GM12874 (cell line): ENCODE results near the gene EGFL8.

ENCODE experiments used
- TF ChIP-seq, protein P1 (sequence below): IDR thresholded peaks from 2 replicates; pipeline ENCODE4 v1.5.1; 2011; ENCODE audit warnings: low read depth, mild to moderate bottlenecking, control low read depth, low read length, moderate library complexity; ENCODE audit not compliant: insufficient read depth

The EGFL8 gene

DNA sequence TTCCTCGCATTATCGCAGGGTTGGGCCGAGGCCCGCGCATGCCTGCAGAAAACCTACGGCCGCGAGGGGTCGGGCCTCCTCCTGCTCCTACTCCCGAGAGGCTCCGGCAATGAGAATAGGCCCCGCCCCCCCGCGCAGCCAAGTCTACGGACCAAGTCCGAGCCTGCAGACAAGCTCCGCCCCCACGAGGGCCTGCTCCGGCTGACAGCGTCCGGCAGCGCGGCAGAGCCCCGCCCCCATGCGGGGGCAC lies 31.2 kb downstream of the EGFL8 start:
- TF ChIP-seq, protein P1, sequence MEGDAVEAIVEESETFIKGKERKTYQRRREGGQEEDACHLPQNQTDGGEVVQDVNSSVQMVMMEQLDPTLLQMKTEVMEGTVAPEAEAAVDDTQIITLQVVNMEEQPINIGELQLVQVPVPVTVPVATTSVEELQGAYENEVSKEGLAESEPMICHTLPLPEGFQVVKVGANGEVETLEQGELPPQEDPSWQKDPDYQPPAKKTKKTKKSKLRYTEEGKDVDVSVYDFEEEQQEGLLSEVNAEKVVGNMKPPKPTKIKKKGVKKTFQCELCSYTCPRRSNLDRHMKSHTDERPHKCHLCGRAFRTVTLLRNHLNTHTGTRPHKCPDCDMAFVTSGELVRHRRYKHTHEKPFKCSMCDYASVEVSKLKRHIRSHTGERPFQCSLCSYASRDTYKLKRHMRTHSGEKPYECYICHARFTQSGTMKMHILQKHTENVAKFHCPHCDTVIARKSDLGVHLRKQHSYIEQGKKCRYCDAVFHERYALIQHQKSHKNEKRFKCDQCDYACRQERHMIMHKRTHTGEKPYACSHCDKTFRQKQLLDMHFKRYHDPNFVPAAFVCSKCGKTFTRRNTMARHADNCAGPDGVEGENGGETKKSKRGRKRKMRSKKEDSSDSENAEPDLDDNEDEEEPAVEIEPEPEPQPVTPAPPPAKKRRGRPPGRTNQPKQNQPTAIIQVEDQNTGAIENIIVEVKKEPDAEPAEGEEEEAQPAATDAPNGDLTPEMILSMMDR: 0 out of 2 replicates have a peak, but pooled peaks have one; percentile 19

DNA sequence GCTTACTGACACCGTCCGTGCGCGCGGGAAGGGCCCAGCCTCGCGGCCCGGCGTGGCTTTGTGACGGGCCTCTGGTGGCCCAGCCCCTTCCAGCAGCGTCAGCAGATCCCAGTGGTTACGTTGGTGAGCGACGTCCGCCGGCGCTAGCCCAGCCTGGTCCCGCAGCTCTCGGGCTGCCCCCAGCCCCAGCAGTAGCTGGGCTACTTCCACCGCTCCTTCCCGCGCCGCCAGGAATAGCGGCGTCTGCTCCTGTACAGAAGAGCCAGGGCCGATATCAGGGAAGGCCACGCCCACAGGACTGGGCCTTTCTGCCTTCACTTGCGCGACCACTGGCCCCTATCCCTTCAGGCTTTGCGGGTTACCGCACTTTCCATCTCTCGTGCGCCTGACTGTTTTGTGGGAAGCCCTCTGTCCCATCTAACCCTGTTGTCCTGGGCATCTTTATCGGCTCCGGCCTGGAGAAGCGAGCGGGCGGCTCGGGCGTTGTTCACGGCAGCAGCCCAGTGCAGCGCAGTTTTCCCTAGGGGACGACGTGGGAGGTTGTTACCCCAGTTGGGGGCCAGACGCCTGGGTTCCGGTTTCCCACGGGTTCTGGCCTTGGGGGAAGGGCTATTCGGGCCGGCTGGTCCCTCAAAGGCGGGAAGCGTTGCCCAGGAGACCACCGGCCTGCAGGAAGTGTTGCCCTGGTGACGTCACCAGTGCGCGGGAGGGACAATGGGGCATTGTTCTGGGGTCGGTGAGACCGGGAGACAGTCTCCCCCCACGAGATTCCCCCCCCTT lies 31.7 kb downstream of the EGFL8 start:
- TF ChIP-seq, protein P1: no peak

DNA sequence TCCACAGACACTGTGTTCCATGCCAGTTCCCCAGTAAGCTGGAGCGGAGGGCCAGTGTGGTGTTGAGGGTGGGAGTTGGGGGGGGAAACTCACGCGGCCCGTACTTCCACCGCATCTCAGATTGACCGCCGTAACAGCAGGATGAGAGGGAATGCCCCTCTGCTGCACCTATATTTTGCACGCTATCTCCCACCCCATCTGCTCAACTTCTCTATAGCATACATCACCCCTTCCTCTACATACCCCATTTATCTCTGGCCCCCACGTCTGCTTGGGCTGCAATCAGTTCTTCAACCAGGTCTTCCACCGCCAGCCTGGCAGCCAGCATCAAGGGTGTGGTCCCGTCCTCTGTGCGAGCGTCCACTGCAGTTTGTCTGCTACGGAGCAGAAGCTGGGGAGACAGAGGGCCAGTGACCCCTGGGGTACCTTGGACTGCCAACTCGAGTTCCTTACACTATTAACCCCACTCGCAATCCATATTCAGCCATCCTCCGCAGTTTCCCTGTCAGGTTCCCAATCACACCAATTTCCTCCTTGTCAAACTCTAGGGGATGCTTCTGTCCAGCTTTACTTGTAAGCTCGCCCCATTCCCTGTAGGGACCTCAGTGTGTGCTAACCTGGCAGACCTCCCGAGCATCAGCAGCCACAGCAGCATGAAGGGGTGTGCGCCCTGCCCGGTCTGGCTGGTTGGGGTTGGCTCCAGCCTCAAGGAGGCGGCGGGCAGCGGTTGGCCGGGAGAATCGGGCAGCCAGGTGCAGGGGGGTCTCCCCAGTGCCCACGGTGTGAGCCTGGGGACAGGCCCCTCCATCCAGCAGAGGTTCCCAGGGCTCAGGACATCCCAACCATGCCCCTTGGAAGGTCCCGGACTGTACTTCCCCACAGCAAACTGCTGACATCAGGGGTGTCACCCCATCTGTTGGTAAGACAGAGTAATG lies 32.6 kb downstream of the EGFL8 start:
- TF ChIP-seq, protein P1: no peak

DNA sequence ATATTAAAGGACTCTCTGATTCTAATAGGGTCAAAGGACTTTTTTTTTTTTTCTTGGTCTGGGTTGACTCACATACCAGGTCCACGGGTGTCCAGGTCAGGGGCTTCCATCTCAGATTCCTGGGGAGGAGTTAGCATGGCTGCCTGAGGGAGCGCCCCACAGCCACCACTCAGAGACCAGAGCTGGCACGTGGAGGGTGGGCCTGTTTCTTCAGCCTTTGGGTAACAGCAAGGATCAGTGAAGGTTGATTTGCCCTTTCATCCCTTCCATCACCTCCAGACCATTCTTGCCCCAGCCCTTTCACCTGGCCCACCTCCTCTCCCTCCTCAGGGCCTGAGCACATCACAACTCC lies 33.9 kb downstream of the EGFL8 start:
- TF ChIP-seq, protein P1: no peak

DNA sequence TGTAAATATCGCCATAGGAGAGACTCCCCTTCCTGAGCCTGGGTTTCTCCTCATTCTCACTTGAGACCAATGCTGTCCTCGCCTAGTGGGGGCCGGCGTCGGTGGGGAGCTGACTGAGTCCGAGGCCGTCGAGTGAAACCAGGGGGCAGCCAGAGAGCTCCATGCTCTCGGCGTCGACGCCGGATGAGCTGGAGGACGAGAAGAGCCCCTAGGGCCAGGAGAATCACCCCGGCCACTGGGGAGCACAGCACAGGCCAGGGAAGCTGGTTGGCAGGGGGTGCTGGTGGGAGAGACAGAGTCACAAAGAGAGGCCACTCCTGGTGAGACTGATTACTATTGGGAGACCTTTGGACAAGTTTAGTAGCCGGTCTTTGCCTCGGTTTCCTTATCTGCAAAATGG lies 34.5 kb downstream of the EGFL8 start:
- TF ChIP-seq, protein P1: no peak

DNA sequence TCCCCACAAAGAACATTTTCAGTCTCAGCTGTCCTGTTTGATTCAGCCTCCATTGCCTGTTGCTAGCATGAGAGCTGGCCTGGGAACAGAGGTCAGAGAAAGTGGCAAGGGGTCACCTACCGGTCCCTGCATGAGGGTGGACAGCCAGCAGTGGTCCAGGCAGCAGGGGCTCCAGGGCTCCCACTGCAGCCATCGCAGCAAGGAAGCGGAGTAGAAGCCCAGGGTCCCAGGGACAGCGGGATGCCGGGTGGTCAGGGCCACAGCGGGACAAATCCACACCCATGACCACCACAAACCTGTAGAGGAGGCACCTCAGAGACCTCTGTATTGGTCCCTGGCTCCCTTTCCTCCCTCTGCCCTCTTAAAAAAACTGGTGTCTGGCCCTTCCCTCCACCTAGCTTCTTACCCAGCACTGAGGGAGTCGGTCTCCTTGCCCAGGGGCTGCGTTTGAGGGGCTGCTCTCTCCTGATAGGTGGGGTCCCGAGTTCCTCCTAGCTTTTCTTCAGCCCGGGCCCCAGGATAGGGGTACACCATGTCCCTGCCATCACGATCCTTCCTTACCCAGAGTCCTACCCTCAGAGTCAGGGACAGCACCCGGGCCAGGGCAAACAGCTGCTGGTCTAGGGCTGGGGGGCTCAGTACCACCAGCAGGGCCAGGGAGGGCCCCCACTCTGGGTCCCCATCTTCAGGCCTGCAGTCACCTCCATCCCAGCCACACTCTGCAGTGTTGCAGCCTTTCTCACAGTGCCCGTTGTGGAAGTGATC lies 36.5 kb downstream of the EGFL8 start:
- TF ChIP-seq, protein P1: no peak

DNA sequence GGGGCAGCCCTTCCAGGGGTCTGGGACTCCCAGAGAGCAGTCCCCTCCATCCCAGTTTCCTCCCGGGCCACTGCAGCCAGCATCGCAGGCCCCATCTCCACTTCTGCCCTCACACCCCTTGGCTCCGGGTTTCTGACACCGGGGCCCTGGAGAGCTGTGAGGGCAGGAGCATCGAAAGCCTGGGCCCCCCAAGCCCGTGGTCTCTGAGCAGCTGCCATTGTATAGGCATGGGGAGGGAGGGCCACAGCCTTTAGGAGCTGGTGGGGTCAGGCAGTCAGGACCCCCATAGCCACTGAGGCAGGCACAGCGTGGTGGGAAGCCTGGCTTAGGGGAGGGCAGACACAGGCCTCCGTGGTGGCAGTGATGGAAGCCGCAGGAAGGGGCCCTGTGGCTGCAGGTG lies 37.8 kb downstream of the EGFL8 start:
- TF ChIP-seq, protein P1: no peak
